ENCODE data around the gene ROR1. TPM values are rescaled to one million over a fixed set of nuclear protein-coding genes. Genes with fewer than 3 reads are reported as not detected.

ROR1 gene
- total RNA-seq, 1 experiment from 2014 or later, result 2.7 TPM

- Histone ChIP-seq H3K4me2 (ENCODE audit: low read length) (no peak overlapping the region), H3K9me3 (ENCODE audit: control insufficient read depth in 1 of 2, insufficient read depth in 1 of 2, low read depth in 1 of 2, low read length in 2 of 2) (no peaks in the 10 kb centered on the region), H4K20me1 (ENCODE audit: insufficient read depth) (no peaks in the 10 kb centered on the region), H3K27me3 (ENCODE audit: insufficient read depth, low read length) (no peaks in the 10 kb centered on the region), H3K36me3 (ENCODE audit: control insufficient read depth in 1 of 2, insufficient read depth in 2 of 2, low read length in 2 of 2) (no peaks in the 10 kb centered on the region), H3K4me3 (replicated peaks in 1 of 2; ENCODE audit: low read depth in 1 of 2, low read length in 2 of 2) (no peak overlapping the region), H3K79me2 (ENCODE audit: insufficient read depth, low read length) (no peaks in the 10 kb centered on the region), H2AFZ (ENCODE audit: low read depth, low read length, poor library complexity, severe bottlenecking) (no peak overlapping the region), H3K9me2 (ENCODE audit: insufficient read depth) (no peaks in the 10 kb centered on the region), H3K27ac (ENCODE audit: low read depth, low read length) (no peak overlapping the region), H3K4me1 (ENCODE audit: control insufficient read depth in 1 of 2, insufficient read depth in 2 of 2, low read length in 2 of 2) (no peaks in the 10 kb centered on the region), H3K9ac (ENCODE audit: low read length) (no peak overlapping the region)
- CTCF ChIA-PET, result interaction anchor here (1.7 kb wide), 1 partner anchor 500 kb away, joined by 3 read pairs; no protein-coding TSS in a partner anchor
- no TSS peak for BruUV-seq (replicated peaks)
- intact Hi-C loops (cut with micrococcal nuclease), result no loop called here
- TF ChIP-seq JUND (IDR thresholded peaks at IDR 0.05) (no peak), CBX3 (IDR thresholded peaks at IDR 0.05; ENCODE audit: low read depth) (no peak), SIN3A (IDR thresholded peaks at IDR 0.05; ENCODE audit: low read depth) (no peak), RAD21 (IDR thresholded peaks at IDR 0.05; ENCODE audit: low read depth) (no peak), ZNF274 (IDR thresholded peaks at IDR 0.05; ENCODE audit: low read depth, low read length) (no peak), EGR1 (IDR thresholded peaks at IDR 0.05; ENCODE audit: low read depth) (no peak), TCF7L2 (IDR thresholded peaks at IDR 0.05; ENCODE audit: borderline replicate concordance, extremely low read depth, insufficient read depth, insufficient read length) (no peak)
- TF ChIP-seq, protein P1, sequence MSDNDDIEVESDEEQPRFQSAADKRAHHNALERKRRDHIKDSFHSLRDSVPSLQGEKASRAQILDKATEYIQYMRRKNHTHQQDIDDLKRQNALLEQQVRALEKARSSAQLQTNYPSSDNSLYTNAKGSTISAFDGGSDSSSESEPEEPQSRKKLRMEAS (IDR thresholded peaks at IDR 0.05), result no peak
- TF ChIP-seq, protein P2, sequence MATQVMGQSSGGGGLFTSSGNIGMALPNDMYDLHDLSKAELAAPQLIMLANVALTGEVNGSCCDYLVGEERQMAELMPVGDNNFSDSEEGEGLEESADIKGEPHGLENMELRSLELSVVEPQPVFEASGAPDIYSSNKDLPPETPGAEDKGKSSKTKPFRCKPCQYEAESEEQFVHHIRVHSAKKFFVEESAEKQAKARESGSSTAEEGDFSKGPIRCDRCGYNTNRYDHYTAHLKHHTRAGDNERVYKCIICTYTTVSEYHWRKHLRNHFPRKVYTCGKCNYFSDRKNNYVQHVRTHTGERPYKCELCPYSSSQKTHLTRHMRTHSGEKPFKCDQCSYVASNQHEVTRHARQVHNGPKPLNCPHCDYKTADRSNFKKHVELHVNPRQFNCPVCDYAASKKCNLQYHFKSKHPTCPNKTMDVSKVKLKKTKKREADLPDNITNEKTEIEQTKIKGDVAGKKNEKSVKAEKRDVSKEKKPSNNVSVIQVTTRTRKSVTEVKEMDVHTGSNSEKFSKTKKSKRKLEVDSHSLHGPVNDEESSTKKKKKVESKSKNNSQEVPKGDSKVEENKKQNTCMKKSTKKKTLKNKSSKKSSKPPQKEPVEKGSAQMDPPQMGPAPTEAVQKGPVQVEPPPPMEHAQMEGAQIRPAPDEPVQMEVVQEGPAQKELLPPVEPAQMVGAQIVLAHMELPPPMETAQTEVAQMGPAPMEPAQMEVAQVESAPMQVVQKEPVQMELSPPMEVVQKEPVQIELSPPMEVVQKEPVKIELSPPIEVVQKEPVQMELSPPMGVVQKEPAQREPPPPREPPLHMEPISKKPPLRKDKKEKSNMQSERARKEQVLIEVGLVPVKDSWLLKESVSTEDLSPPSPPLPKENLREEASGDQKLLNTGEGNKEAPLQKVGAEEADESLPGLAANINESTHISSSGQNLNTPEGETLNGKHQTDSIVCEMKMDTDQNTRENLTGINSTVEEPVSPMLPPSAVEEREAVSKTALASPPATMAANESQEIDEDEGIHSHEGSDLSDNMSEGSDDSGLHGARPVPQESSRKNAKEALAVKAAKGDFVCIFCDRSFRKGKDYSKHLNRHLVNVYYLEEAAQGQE (IDR thresholded peaks at IDR 0.05; ENCODE audit: low read depth), result no peak
- DNase-seq (ENCODE audit: low read depth, low spot score), result no peak
- ATAC-seq, result no peak
- POLR2A ChIA-PET, result no interaction called here
- RAD21 ChIA-PET (ENCODE audit: low non-redundant PET in 1 of 2, low total read pairs in 2 of 2, uncharacterized antibody in 2 of 2, unreplicated experiment in 2 of 2), result no interaction called here
These were observed 388.3 kb downstream of the ROR1 start for GRCh38 chr1:64162151-64162550.

Measured in HCT116 (cell line).